ENCODE data around the gene ABCD1.

GRCh38 chrX:153681175-153681574, 43.5 kb upstream of the ABCD1 start:
- TF ChIP-seq CTCF (IDR thresholded peaks at IDR 0.05; ENCODE audit: poor library complexity, severe bottlenecking), result no peak
- TF ChIP-seq MXI1 (conservative IDR thresholded peaks at IDR 0.05; ENCODE audit: poor library complexity, severe bottlenecking), result no peak
- no peak for TF ChIP-seq TAF1 (IDR thresholded peaks at IDR 0.05; ENCODE audit: low read depth)
- no peak for TF ChIP-seq EP300 (conservative IDR thresholded peaks at IDR 0.05; ENCODE audit: poor library complexity, severe bottlenecking)
- no peak for TF ChIP-seq EZH2 (IDR thresholded peaks at IDR 0.05; ENCODE audit: borderline replicate concordance, insufficient read depth, low read length, poor library complexity, severe bottlenecking)

Data from neural cell (in vitro differentiated cells).